HL-60 (cell line): ENCODE data around the gene ATP13A3.

Experiments used
- CTCF ChIP-seq: IDR thresholded peaks from one replicate; pipeline ENCODE4 v1.5.1; 2011; ENCODE audit warnings: low read length, control low read depth, inconsistent platforms; ENCODE audit not compliant: insufficient read depth
- GABPA ChIP-seq: IDR thresholded peaks from 2 replicates; pipeline ENCODE4 v1.6.1; 2012; ENCODE audit warnings: low read depth
- POLR2AphosphoS5 ChIP-seq: IDR thresholded peaks from 2 replicates; pipeline ENCODE4 v1.6.1; 2012; ENCODE audit warnings: low read depth
- TF ChIP-seq, protein P1 (sequence below): IDR thresholded peaks from 2 replicates; pipeline ENCODE4 v1.6.1; 2012; ENCODE audit warnings: low read depth; ENCODE audit not compliant: insufficient replicate concordance

GRCh38 chr3:194376241-194376560 lies 110.6 kb downstream of the ATP13A3 start:
- no peak for TF ChIP-seq POLR2AphosphoS5
- TF ChIP-seq CTCF = no peak
- TF ChIP-seq, protein P1, sequence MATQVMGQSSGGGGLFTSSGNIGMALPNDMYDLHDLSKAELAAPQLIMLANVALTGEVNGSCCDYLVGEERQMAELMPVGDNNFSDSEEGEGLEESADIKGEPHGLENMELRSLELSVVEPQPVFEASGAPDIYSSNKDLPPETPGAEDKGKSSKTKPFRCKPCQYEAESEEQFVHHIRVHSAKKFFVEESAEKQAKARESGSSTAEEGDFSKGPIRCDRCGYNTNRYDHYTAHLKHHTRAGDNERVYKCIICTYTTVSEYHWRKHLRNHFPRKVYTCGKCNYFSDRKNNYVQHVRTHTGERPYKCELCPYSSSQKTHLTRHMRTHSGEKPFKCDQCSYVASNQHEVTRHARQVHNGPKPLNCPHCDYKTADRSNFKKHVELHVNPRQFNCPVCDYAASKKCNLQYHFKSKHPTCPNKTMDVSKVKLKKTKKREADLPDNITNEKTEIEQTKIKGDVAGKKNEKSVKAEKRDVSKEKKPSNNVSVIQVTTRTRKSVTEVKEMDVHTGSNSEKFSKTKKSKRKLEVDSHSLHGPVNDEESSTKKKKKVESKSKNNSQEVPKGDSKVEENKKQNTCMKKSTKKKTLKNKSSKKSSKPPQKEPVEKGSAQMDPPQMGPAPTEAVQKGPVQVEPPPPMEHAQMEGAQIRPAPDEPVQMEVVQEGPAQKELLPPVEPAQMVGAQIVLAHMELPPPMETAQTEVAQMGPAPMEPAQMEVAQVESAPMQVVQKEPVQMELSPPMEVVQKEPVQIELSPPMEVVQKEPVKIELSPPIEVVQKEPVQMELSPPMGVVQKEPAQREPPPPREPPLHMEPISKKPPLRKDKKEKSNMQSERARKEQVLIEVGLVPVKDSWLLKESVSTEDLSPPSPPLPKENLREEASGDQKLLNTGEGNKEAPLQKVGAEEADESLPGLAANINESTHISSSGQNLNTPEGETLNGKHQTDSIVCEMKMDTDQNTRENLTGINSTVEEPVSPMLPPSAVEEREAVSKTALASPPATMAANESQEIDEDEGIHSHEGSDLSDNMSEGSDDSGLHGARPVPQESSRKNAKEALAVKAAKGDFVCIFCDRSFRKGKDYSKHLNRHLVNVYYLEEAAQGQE = no peak
- TF ChIP-seq GABPA = no peak
